ENCODE results near the gene LRRC38.

Gene LRRC38

GRCh38 chr1:13498553-13498952 is 15.2 kb downstream of the LRRC38 start:
- Histone ChIP-seq H3K27ac (ENCODE audit: low read length) (no peak overlapping the region), H3K27me3 (ENCODE audit: control insufficient read depth, insufficient read depth, low read length) (no peaks in the 10 kb centered on the region), H3K4me1 (ENCODE audit: control insufficient read depth, insufficient read depth, low read length) (0 out of 2 replicates have a peak, but pooled peaks cover 2% of the 10 kb centered on the region), H3K4me3 (ENCODE audit: low read length) (no peak overlapping the region), H3K36me3 (ENCODE audit: control insufficient read depth, insufficient read depth, low read length) (no peaks in the 10 kb centered on the region), H3K9me3 (ENCODE audit: control insufficient read depth, insufficient read depth, low read length) (no peaks in the 10 kb centered on the region)
- DNase-seq (ENCODE audit: low read depth, low spot score): no peak
- no CpG with 5 or more reads among the region's 7 CpGs for WGBS (ENCODE audit: insufficient coverage, insufficient read length)

GRCh38 chr1:13495186-13495585 is 18.6 kb downstream of the LRRC38 start:
- H3K4me1 ChIP-seq (ENCODE audit: control insufficient read depth, insufficient read depth, low read length): peaks cover 2% of the 10 kb centered on the region; the same call in 1 of the 2 replicates
- no peak overlapping the region for H3K27ac ChIP-seq (ENCODE audit: low read length)
- no peak for DNase-seq (ENCODE audit: low read depth, low spot score)
- H3K9me3 ChIP-seq (ENCODE audit: control insufficient read depth, insufficient read depth, low read length): no peaks in the 10 kb centered on the region
- no peaks in the 10 kb centered on the region for H3K27me3 ChIP-seq (ENCODE audit: control insufficient read depth, insufficient read depth, low read length)
- WGBS (ENCODE audit: insufficient coverage, insufficient read length): no CpG with 5 or more reads among the region's 7 CpGs
- no peak overlapping the region for H3K4me3 ChIP-seq (ENCODE audit: low read length)
- H3K36me3 ChIP-seq (ENCODE audit: control insufficient read depth, insufficient read depth, low read length): no peaks in the 10 kb centered on the region

- Histone ChIP-seq H3K27me3 (ENCODE audit: control insufficient read depth, insufficient read depth, low read length) (no peaks in the 10 kb centered on the region), H3K9me3 (ENCODE audit: control insufficient read depth, insufficient read depth, low read length) (no peaks in the 10 kb centered on the region), H3K27ac (ENCODE audit: low read length) (no peak overlapping the region), H3K4me3 (ENCODE audit: low read length) (no peak overlapping the region), H3K36me3 (ENCODE audit: control insufficient read depth, insufficient read depth, low read length) (no peaks in the 10 kb centered on the region), H3K4me1 (ENCODE audit: control insufficient read depth, insufficient read depth, low read length) (peaks cover 2% of the 10 kb centered on the region; the same call in 1 of the 2 replicates)
- no peak for DNase-seq (ENCODE audit: low read depth, low spot score)
- WGBS (ENCODE audit: insufficient coverage, insufficient read length): no CpG with 5 or more reads among the region's 6 CpGs
Measured at GRCh38 chr1:13494712-13495111, 19.1 kb downstream of the LRRC38 start.

- Histone ChIP-seq H3K27me3 (ENCODE audit: control insufficient read depth, insufficient read depth, low read length) (no peaks in the 10 kb centered on the region), H3K9me3 (ENCODE audit: control insufficient read depth, insufficient read depth, low read length) (no peaks in the 10 kb centered on the region), H3K4me3 (ENCODE audit: low read length) (no peak overlapping the region), H3K27ac (ENCODE audit: low read length) (no peak overlapping the region), H3K36me3 (ENCODE audit: control insufficient read depth, insufficient read depth, low read length) (no peaks in the 10 kb centered on the region), H3K4me1 (ENCODE audit: control insufficient read depth, insufficient read depth, low read length) (no peaks in the 10 kb centered on the region; the same call in 1 of the 2 replicates)
- DNase-seq (ENCODE audit: low read depth, low spot score): no peak
- no CpG with 5 or more reads among the region's 5 CpGs for WGBS (ENCODE audit: insufficient coverage, insufficient read length)
Measured at GRCh38 chr1:13494025-13494424, 19.8 kb downstream of the LRRC38 start.

- DNase-seq (ENCODE audit: low read depth, low spot score): no peak
- no peaks in the 10 kb centered on the region for H3K9me3 ChIP-seq (ENCODE audit: control insufficient read depth, insufficient read depth, low read length)
- no peak overlapping the region for H3K4me3 ChIP-seq (ENCODE audit: low read length)
- WGBS (ENCODE audit: insufficient coverage, insufficient read length): no CpG with 5 or more reads among the region's 12 CpGs
- H3K4me1 ChIP-seq (ENCODE audit: control insufficient read depth, insufficient read depth, low read length): no peaks in the 10 kb centered on the region; the same call in 1 of the 2 replicates
- H3K27me3 ChIP-seq (ENCODE audit: control insufficient read depth, insufficient read depth, low read length): no peaks in the 10 kb centered on the region
- H3K27ac ChIP-seq (ENCODE audit: low read length): no peak overlapping the region
- H3K36me3 ChIP-seq (ENCODE audit: control insufficient read depth, insufficient read depth, low read length): no peaks in the 10 kb centered on the region
Measured at GRCh38 chr1:13492711-13493110, 21.1 kb downstream of the LRRC38 start.

GRCh38 chr1:13487957-13488356 is 25.8 kb downstream of the LRRC38 start:
- no peak overlapping the region for H3K4me3 ChIP-seq (ENCODE audit: low read length)
- no peaks in the 10 kb centered on the region for H3K27me3 ChIP-seq (ENCODE audit: control insufficient read depth, insufficient read depth, low read length)
- H3K36me3 ChIP-seq (ENCODE audit: control insufficient read depth, insufficient read depth, low read length): no peaks in the 10 kb centered on the region
- no peaks in the 10 kb centered on the region for H3K4me1 ChIP-seq (ENCODE audit: control insufficient read depth, insufficient read depth, low read length)
- WGBS (ENCODE audit: insufficient coverage, insufficient read length): no CpG with 5 or more reads among the region's 3 CpGs
- no peak overlapping the region for H3K27ac ChIP-seq (ENCODE audit: low read length)
- no peaks in the 10 kb centered on the region for H3K9me3 ChIP-seq (ENCODE audit: control insufficient read depth, insufficient read depth, low read length)
- DNase-seq (ENCODE audit: low read depth, low spot score): no peak

- no peak for DNase-seq (ENCODE audit: low read depth, low spot score)
Measured at GRCh38 chr1:13487143-13487868, 26.5 kb downstream of the LRRC38 start.

GRCh38 chr1:13483946-13484345 is 29.9 kb downstream of the LRRC38 start:
- H3K36me3 ChIP-seq (ENCODE audit: control insufficient read depth, insufficient read depth, low read length): no peaks in the 10 kb centered on the region
- no peaks in the 10 kb centered on the region for H3K27me3 ChIP-seq (ENCODE audit: control insufficient read depth, insufficient read depth, low read length)
- DNase-seq (ENCODE audit: low read depth, low spot score): no peak
- WGBS (ENCODE audit: insufficient coverage, insufficient read length): no CpG with 5 or more reads among the region's 12 CpGs
- no peaks in the 10 kb centered on the region; the same call in 1 of the 2 replicates for H3K9me3 ChIP-seq (ENCODE audit: control insufficient read depth, insufficient read depth, low read length)
- H3K27ac ChIP-seq (ENCODE audit: low read length): no peak overlapping the region
- H3K4me3 ChIP-seq (ENCODE audit: low read length): no peak overlapping the region
- no peaks in the 10 kb centered on the region for H3K4me1 ChIP-seq (ENCODE audit: control insufficient read depth, insufficient read depth, low read length)

More at GRCh38 chr1:13487143-13487868, 26.5 kb downstream of the LRRC38 start:
- Histone ChIP-seq H3K27me3 (ENCODE audit: control insufficient read depth, insufficient read depth, low read length) (no peaks in the 10 kb centered on the region), H3K36me3 (ENCODE audit: control insufficient read depth, insufficient read depth, low read length) (no peaks in the 10 kb centered on the region), H3K4me1 (ENCODE audit: control insufficient read depth, insufficient read depth, low read length) (no peaks in the 10 kb centered on the region), H3K9me3 (ENCODE audit: control insufficient read depth, insufficient read depth, low read length) (no peaks in the 10 kb centered on the region; the same call in 1 of the 2 replicates), H3K4me3 (ENCODE audit: low read length) (no peak overlapping the region), H3K27ac (ENCODE audit: low read length) (no peak overlapping the region)
- WGBS (ENCODE audit: insufficient coverage, insufficient read length): no CpG with 5 or more reads among the region's 17 CpGs

- no peaks in the 10 kb centered on the region for H3K36me3 ChIP-seq (ENCODE audit: control insufficient read depth, insufficient read depth, low read length)
- no peaks in the 10 kb centered on the region for H3K4me1 ChIP-seq (ENCODE audit: control insufficient read depth, insufficient read depth, low read length)
- no peak for DNase-seq (ENCODE audit: low read depth, low spot score)
- no CpG with 5 or more reads among the region's 4 CpGs for WGBS (ENCODE audit: insufficient coverage, insufficient read length)
- H3K9me3 ChIP-seq (ENCODE audit: control insufficient read depth, insufficient read depth, low read length): no peaks in the 10 kb centered on the region; the same call in 1 of the 2 replicates
- no peak overlapping the region for H3K27ac ChIP-seq (ENCODE audit: low read length)
- no peak overlapping the region for H3K4me3 ChIP-seq (ENCODE audit: low read length)
- H3K27me3 ChIP-seq (ENCODE audit: control insufficient read depth, insufficient read depth, low read length): no peaks in the 10 kb centered on the region
Measured at GRCh38 chr1:13482600-13482999, 31.2 kb downstream of the LRRC38 start.

GRCh38 chr1:13479171-13479856 is 34.5 kb downstream of the LRRC38 start:
- H3K4me3 ChIP-seq (ENCODE audit: low read length): no peak overlapping the region
- H3K9me3 ChIP-seq (ENCODE audit: control insufficient read depth, insufficient read depth, low read length): no peaks in the 10 kb centered on the region; the same call in 1 of the 2 replicates
- DNase-seq (ENCODE audit: low read depth, low spot score): no peak
- WGBS (ENCODE audit: insufficient coverage, insufficient read length): no CpG with 5 or more reads among the region's 11 CpGs
- no peak overlapping the region for H3K27ac ChIP-seq (ENCODE audit: low read length)
- no peaks in the 10 kb centered on the region for H3K27me3 ChIP-seq (ENCODE audit: control insufficient read depth, insufficient read depth, low read length)
- no peaks in the 10 kb centered on the region for H3K4me1 ChIP-seq (ENCODE audit: control insufficient read depth, insufficient read depth, low read length)
- no peaks in the 10 kb centered on the region for H3K36me3 ChIP-seq (ENCODE audit: control insufficient read depth, insufficient read depth, low read length)
